Hematopoietic multipotent progenitor cell treated with erythropoietin and hydrocortisone succinate and interleukin-3 and kit ligand, for 15 days (in vitro differentiated cells): ENCODE results near the gene SNX9.
"Not testable (repeated sequence)": the region's sequence is repeated elsewhere in the genome, so short reads cannot be mapped to it uniquely, and the experiment has no call there.

Source experiments
- DNase-seq: peaks from one replicate; pipeline ENCODE4 v3.0.0-alpha.2; 2015; ENCODE audit warnings: low spot score

The SNX9 gene

GRCh38 chr6:157831424-157832249, 8.6 kb downstream of the SNX9 start:
- no peak for DNase-seq

GRCh38 chr6:157832250-157832967, 9.4 kb downstream of the SNX9 start:
- no peak for DNase-seq

- DNase-seq = no peak
These were observed 11.5 kb downstream of the SNX9 start for GRCh38 chr6:157834549-157834948.

DNA sequence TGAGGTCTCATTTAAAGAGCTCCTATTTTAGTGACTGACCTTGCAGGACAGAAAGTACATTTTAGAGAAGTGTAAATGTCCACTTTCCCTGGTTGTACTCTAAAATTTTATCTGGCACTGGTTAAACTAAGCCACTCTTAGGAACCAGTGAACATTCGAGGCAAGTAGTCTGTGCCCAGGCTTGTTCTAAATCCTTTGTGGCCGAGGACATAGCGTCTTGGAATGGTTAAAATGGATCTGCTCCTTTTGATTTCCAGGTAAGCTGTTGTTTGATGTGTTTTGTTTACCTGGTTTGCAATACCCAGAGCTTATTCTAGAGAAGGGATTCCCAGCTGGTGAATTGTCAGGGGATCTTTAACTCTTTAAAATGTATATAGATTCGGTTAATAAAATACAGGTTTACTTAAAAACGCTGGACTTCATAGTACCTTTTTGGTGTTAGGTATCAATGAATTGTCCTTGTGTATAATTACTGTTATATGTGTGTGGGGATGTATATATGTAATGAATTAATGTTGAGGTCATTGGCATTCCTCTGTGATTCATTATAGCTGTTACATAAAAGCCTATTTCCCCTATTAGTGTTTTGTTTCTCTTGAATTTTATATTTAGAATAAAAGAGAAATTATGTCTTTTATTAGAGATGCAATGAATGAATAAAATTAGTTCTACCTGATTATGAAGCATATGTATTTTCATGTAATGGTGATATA, 15.8 kb downstream of the SNX9 start:
- DNase-seq = no peak

- DNase-seq = no peak
These were observed 16.6 kb downstream of the SNX9 start for GRCh38 chr6:157839606-157840005.

- DNase-seq = no peak
These were observed 17.2 kb downstream of the SNX9 start for GRCh38 chr6:157840261-157840660.

- DNase-seq = no peak
These were observed 17.7 kb downstream of the SNX9 start for GRCh38 chr6:157840776-157841175.

DNA sequence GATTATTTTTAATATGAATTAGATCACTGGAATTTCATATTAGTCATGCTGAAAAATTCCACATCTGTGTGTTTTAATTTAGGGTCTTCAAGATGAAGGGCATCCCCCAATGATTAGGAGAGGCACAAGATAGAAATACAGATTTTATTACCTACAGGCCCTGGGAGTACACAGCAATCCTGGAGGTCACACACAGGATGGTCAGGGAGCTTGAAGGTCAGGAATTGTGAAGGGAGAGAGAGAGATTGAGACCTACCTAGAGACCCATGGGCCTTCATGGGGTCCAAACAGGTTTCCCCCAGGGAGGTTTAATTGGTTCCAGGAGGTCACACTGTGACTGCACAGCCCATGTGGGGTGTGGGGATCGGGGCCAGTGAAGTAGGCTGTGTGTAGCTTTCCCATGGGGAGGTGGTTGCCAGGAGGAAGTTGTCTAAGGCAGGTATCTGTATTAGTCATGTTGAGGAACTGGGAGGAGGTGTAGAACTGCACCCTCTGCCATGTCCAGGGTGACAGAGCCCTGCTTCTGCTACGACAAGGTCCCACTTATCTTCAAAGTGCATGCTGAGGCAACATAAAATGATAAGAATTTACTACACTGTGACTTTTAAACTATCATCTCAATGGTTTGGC, 18.3 kb downstream of the SNX9 start:
- peak; percentile 85 for DNase-seq

GRCh38 chr6:157842212-157842611, 19.2 kb downstream of the SNX9 start:
- DNase-seq = peak; percentile 41

GRCh38 chr6:157844196-157844595, 21.1 kb downstream of the SNX9 start:
- not testable (repeated sequence) for DNase-seq

- no peak for DNase-seq
These were observed 22.6 kb downstream of the SNX9 start for GRCh38 chr6:157845493-157846259.

GRCh38 chr6:157847846-157848245, 24.8 kb downstream of the SNX9 start:
- DNase-seq = no peak

GRCh38 chr6:157848693-157849092, 25.6 kb downstream of the SNX9 start:
- DNase-seq = no peak

DNA sequence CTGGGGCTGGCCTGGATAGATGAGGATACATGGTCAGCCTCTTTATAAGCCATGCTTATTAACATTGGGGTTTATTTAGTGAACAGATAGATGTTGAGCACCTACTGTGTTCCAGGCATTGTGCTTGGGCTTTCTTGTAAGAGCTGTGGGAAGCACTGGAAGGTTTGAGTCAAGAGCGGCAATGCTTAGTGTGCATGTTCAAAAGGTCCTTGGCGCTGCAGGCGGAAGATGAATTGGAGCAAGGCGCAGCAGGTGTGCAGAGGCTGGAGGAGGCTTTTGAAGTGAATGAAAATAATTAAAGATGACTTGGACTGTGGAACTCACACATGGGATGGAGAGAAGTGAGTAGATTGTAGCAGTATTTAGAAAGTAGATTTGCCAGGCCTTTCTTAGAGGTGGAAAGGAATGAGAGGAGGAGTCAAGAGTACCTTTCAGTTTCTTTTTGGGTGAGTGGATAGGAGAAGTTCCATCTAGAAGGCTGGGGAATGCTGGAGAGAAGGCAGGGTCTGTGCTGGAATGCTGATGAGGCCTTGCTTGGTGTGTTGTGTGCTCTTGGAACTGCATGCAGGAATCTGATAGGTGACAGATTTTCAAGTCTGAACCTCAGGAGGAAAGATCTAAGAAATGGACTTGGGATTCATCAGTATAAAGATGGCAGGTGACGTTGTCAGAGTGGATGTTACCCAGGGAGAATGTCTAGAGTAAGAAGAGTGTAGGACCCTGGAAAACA, 26.4 kb downstream of the SNX9 start:
- DNase-seq = no peak

GRCh38 chr6:157850030-157850429, 27.0 kb downstream of the SNX9 start:
- DNase-seq = no peak

DNA sequence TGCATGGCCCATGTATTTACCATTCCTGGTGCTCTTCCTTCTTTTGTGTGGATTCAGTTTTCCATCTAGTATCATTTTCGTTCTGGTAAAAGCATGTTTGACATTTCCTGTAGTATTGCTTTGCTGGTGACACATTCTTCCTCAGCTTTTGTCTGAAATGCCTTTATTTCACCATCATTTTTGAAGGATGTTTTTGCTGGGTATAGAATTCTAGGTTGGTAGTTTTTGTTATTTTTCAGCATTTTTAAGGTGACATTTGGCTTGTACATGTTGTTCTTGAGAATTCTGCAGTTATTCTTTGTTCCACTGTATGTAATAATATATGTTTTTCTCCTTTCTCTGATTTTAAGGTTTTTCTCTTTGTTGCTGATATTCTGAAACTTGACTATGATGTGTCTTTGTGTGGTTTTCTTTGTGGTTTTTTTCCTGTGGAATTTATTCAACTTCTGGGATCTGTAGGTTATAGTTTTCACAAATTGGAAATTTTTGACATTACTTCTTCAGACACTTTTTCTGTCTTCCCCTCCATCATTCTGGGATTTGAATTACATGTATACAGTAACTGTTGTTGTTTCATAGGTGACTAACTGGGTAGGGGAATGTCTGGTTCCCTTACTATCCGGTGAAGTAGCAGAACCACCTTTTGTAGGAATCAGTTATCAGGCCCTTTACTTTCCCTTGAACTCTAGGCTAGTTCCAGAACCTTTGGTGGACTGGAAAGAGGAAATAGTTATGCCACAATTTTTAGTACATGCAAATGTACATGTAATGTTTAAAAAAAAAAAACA, 30.2 kb downstream of the SNX9 start:
- DNase-seq = no peak

GRCh38 chr6:157853902-157854502, 31.0 kb downstream of the SNX9 start:
- no peak for DNase-seq

DNA sequence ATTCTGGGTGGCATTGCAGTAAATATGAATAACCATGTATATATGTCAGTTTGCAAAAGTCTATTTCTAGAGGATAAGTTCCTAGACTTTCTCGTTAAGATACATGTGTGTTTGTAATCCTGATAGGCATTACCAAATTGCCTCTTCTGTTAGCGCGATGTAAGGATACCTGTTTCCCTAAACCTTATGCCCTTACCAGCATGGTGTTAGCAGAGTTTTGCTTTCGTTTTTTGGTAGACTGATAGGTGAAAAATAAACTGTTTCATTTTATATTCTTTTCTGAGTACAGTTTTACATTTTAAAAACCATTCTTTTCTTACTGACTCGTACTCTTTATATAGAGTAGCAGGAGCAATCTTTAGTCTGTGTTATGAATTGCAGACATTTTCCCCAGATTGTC, 32.3 kb downstream of the SNX9 start:
- no peak for DNase-seq

GRCh38 chr6:157855804-157856203, 32.8 kb downstream of the SNX9 start:
- peak; percentile 47 for DNase-seq

- not testable (repeated sequence) for DNase-seq
These were observed 35.6 kb downstream of the SNX9 start for GRCh38 chr6:157858664-157859063.
